Dermis blood vessel endothelial cell (primary cell): ENCODE data around the gene PHF20. TPM values are rescaled to one million over a fixed set of nuclear protein-coding genes. Genes with fewer than 3 reads are reported as not detected.
A peak's percentile ranks its signal among the peaks of the same experiment; 100 is the strongest.
"Not testable (repeated sequence)": the region's sequence is repeated elsewhere in the genome, so short reads cannot be mapped to it uniquely, and the experiment has no call there.

Experiments
- DNase-seq: peaks from one replicate; pipeline ENCODE4 v3.0.0; 2010
- total RNA-seq: library from RNA; depleted of rRNA; stranded (reverse); fragments of >200 nt; gene quantifications from 2 replicates; pipeline ENCODE4 v1.2.3, GENCODE V29; 2014

Gene PHF20
- total RNA-seq, 1 donor from 2014 or later = 41.5 TPM

GRCh38 chr20:35783811-35784210 lies 12.0 kb downstream of the PHF20 start:
- DNase-seq = not testable (repeated sequence)

GRCh38 chr20:35785541-35785940 lies 13.7 kb downstream of the PHF20 start:
- DNase-seq = not testable (repeated sequence)

GRCh38 chr20:35788796-35789195 lies 17.0 kb downstream of the PHF20 start:
- DNase-seq = no peak

GRCh38 chr20:35791097-35791496 lies 19.3 kb downstream of the PHF20 start:
- DNase-seq = no peak

GRCh38 chr20:35791821-35792220 lies 20.0 kb downstream of the PHF20 start:
- no peak for DNase-seq

GRCh38 chr20:35792740-35793139 lies 20.9 kb downstream of the PHF20 start:
- DNase-seq = no peak

GRCh38 chr20:35796571-35796970 lies 24.8 kb downstream of the PHF20 start:
- DNase-seq = peak; percentile 20

- DNase-seq = no peak
These were observed 30.1 kb downstream of the PHF20 start for GRCh38 chr20:35801865-35802264.

- DNase-seq = no peak
These were observed 34.3 kb downstream of the PHF20 start for GRCh38 chr20:35806075-35806474.

GRCh38 chr20:35807877-35808276 lies 36.1 kb downstream of the PHF20 start:
- DNase-seq = no peak

- no peak for DNase-seq
These were observed 48.9 kb downstream of the PHF20 start for GRCh38 chr20:35820715-35821114.

GRCh38 chr20:35821807-35822242 lies 50.0 kb downstream of the PHF20 start:
- DNase-seq = peak; percentile 14

GRCh38 chr20:35823147-35823546 lies 51.3 kb downstream of the PHF20 start:
- no peak for DNase-seq

GRCh38 chr20:35823937-35824336 lies 52.1 kb downstream of the PHF20 start:
- DNase-seq = no peak

- no peak for DNase-seq
These were observed 54.7 kb downstream of the PHF20 start for GRCh38 chr20:35826397-35826998.

GRCh38 chr20:35828434-35828833 lies 56.6 kb downstream of the PHF20 start:
- peak; percentile 32 for DNase-seq

- no peak for DNase-seq
These were observed 57.1 kb downstream of the PHF20 start for GRCh38 chr20:35828916-35829315.

- DNase-seq = no peak
These were observed 58.4 kb downstream of the PHF20 start for GRCh38 chr20:35830264-35830663.

GRCh38 chr20:35831029-35831428 lies 59.2 kb downstream of the PHF20 start:
- no peak for DNase-seq

- DNase-seq = no peak
These were observed 60.2 kb downstream of the PHF20 start for GRCh38 chr20:35831971-35832370.

- DNase-seq = no peak
These were observed 61.4 kb downstream of the PHF20 start for GRCh38 chr20:35833241-35833640.

GRCh38 chr20:35837577-35838195 lies 65.9 kb downstream of the PHF20 start:
- DNase-seq = no peak

- no peak for DNase-seq
These were observed 66.4 kb downstream of the PHF20 start for GRCh38 chr20:35838205-35838604.

GRCh38 chr20:35839904-35840303 lies 68.1 kb downstream of the PHF20 start:
- no peak for DNase-seq

- no peak for DNase-seq
These were observed 68.6 kb downstream of the PHF20 start for GRCh38 chr20:35840421-35840820.
